PFSK-1 (cell line): ENCODE data around the gene DIAPH1.

Experiments used
- FOXP2 ChIP-seq: optimal IDR thresholded peaks from 2 replicates; pipeline ENCODE3; 2011; ENCODE audit warnings: borderline replicate concordance, control low read depth, inconsistent platforms; ENCODE audit not compliant: insufficient read depth; ENCODE audit errors: extremely low read length, extremely low read depth
- POLR2AphosphoS5 ChIP-seq: IDR thresholded peaks from 2 replicates; pipeline ENCODE4 v1.6.1; 2012; ENCODE audit warnings: low read depth, mild to moderate bottlenecking, control low read depth, low read length, moderate library complexity
- REST ChIP-seq, 2 experiments: IDR thresholded peaks; 2 replicates each; pipeline versions ENCODE4 v1.6.1 to v1.8.0; 2011 to 2012; ENCODE audit warnings: low read depth in 2 of 2, low read length in 2 of 2, control low read depth in 1 of 2, inconsistent platforms in 1 of 2, mild to moderate bottlenecking in 1 of 2, moderate library complexity in 1 of 2; ENCODE audit not compliant: insufficient read depth in 1 of 2
- SIN3A ChIP-seq: IDR thresholded peaks from 2 replicates; pipeline ENCODE4 v1.6.1; 2012; ENCODE audit warnings: mild to moderate bottlenecking, low read length, moderate library complexity, borderline replicate concordance; ENCODE audit not compliant: insufficient read depth
- TAF1 ChIP-seq: IDR thresholded peaks from 2 replicates; pipeline ENCODE4 v1.6.1; 2012; ENCODE audit warnings: low read length, control low read depth, borderline replicate concordance; ENCODE audit not compliant: insufficient read depth

Gene DIAPH1

GRCh38 chr5:141487131-141487530 lies 131.7 kb downstream of the DIAPH1 start:
- TF ChIP-seq TAF1 (no peak), SIN3A (no peak), POLR2AphosphoS5 (no peak), REST (IDR thresholded peaks at IDR 0.05; ENCODE audit: insufficient read depth in 1 of 2, low read depth in 2 of 2, low read length in 2 of 2) (no peak), FOXP2 (no peak)

- TF ChIP-seq REST (IDR thresholded peaks at IDR 0.05; ENCODE audit: insufficient read depth in 1 of 2, low read depth in 2 of 2, low read length in 2 of 2): no peak
- no peak for TF ChIP-seq FOXP2
- no peak for TF ChIP-seq POLR2AphosphoS5
- TF ChIP-seq TAF1: no peak
- no peak for TF ChIP-seq SIN3A
These were observed 132.7 kb downstream of the DIAPH1 start for GRCh38 chr5:141486091-141486490.

- TF ChIP-seq POLR2AphosphoS5: no peak
- no peak for TF ChIP-seq TAF1
- no peak for TF ChIP-seq SIN3A
- TF ChIP-seq REST (IDR thresholded peaks at IDR 0.05; ENCODE audit: insufficient read depth in 1 of 2, low read depth in 2 of 2, low read length in 2 of 2): no peak
- TF ChIP-seq FOXP2: no peak
These were observed 133.3 kb downstream of the DIAPH1 start for GRCh38 chr5:141485321-141486055.

GRCh38 chr5:141484641-141485311 lies 134.0 kb downstream of the DIAPH1 start, which contains the start of gene PCDHGC4:
PCDHGC4 (plus strand) TSS chr5:141485030; CDS start chr5:141485174, 144 bp downstream.
- no peak for TF ChIP-seq REST (IDR thresholded peaks at IDR 0.05; ENCODE audit: insufficient read depth in 1 of 2, low read depth in 2 of 2, low read length in 2 of 2)
- TF ChIP-seq TAF1: no peak
- TF ChIP-seq SIN3A: no peak
- no peak for TF ChIP-seq FOXP2
- no peak for TF ChIP-seq POLR2AphosphoS5
